GM23338 (cell line): ENCODE results near the gene TAOK2. TPM values are rescaled to one million over a fixed set of nuclear protein-coding genes. Genes with fewer than 3 reads are reported as not detected.
"Not testable (repeated sequence)": the region's sequence is repeated elsewhere in the genome, so short reads cannot be mapped to it uniquely, and the experiment has no call there.

Experiments
- ATAC-seq: fragments of 200-7000 bp; cut with Tn5 transposase; 3 replicates; pipeline ENCODE4 v1.9.1; 2020
- DNase-seq: peaks from one replicate; pipeline ENCODE4 v3.0.0-alpha.2; 2015; ENCODE audit warnings: low spot score
- H2AFZ ChIP-seq: fragments of 200-600 bp; sonication (generic); 2 replicates; pipeline ENCODE4 v1.8.0; 2016; ENCODE audit warnings: antibody characterized with exemption, mild to moderate bottlenecking, moderate library complexity
- H3F3A ChIP-seq: fragments of 200-600 bp; sonication (generic); replicated peaks from 2 replicates; pipeline ENCODE4 v1.8.0; 2017; ENCODE audit warnings: antibody characterized with exemption, mixed run types, low read depth
- H3K27ac ChIP-seq: fragments of 200-600 bp; sonication (generic); 2 replicates; pipeline ENCODE4 v1.6.1; 2016; ENCODE audit warnings: low read depth
- H3K27me3 ChIP-seq: fragments of 200-600 bp; sonication (generic); 2 replicates; pipeline ENCODE4 v1.8.0; 2016; ENCODE audit warnings: mild to moderate bottlenecking, mixed run types, moderate library complexity; ENCODE audit not compliant: insufficient read depth
- H3K36me3 ChIP-seq: fragments of 200-600 bp; sonication (generic); 2 replicates; pipeline ENCODE4 v1.8.0; 2016; ENCODE audit warnings: mild to moderate bottlenecking; ENCODE audit not compliant: insufficient read depth
- H3K4me1 ChIP-seq: fragments of 200-600 bp; sonication (generic); 2 replicates; pipeline ENCODE4 v1.8.0; 2016; ENCODE audit warnings: mild to moderate bottlenecking, moderate library complexity; ENCODE audit not compliant: insufficient read depth
- H3K4me2 ChIP-seq: fragments of 200-600 bp; sonication (generic); 2 replicates; pipeline ENCODE4 v1.7.1; 2017; ENCODE audit warnings: mixed run types
- H3K4me3 ChIP-seq: fragments of 200-600 bp; sonication (generic); 2 replicates; pipeline ENCODE4 v1.6.1; 2016; ENCODE audit warnings: mixed run types
- H3K79me2 ChIP-seq: fragments of 200-600 bp; sonication (generic); replicated peaks from 2 replicates; pipeline ENCODE4 v1.8.0; 2017; ENCODE audit warnings: mild to moderate bottlenecking; ENCODE audit not compliant: insufficient read depth
- H3K9me2 ChIP-seq: fragments of 200-600 bp; sonication (generic); 2 replicates; pipeline ENCODE4 v1.8.0; 2017; ENCODE audit not compliant: insufficient read depth
- H4K20me1 ChIP-seq: fragments of 200-600 bp; sonication (generic); replicated peaks from 2 replicates; pipeline ENCODE4 v1.8.0; 2017; ENCODE audit warnings: mild to moderate bottlenecking; ENCODE audit not compliant: insufficient read depth
- H3K27ac Mint-ChIP-seq: 2 replicates; pipeline ENCODE4 v1.8.0; 2020; ENCODE audit warnings: inconsistent platforms, mild to moderate bottlenecking, moderate library complexity, mixed read lengths
- H3K27me3 Mint-ChIP-seq: 3 replicates; pipeline ENCODE4 v1.8.0; 2022; ENCODE audit warnings: low read depth, mild to moderate bottlenecking, moderate library complexity, mixed read lengths, inconsistent platforms; ENCODE audit not compliant: insufficient read depth, poor library complexity
- H3K36me3 Mint-ChIP-seq: 3 replicates; pipeline ENCODE4 v1.8.0; 2021; ENCODE audit warnings: low read depth, mild to moderate bottlenecking, inconsistent platforms, moderate library complexity, mixed read lengths
- H3K4me1 Mint-ChIP-seq: 3 replicates; pipeline ENCODE4 v1.8.0; 2020; ENCODE audit warnings: mild to moderate bottlenecking, inconsistent platforms, mixed read lengths
- H3K4me3 Mint-ChIP-seq: 3 replicates; pipeline ENCODE4 v1.8.0; 2021; ENCODE audit warnings: moderate library complexity, mild to moderate bottlenecking, inconsistent platforms, mixed read lengths
- H3K9me3 Mint-ChIP-seq: 3 replicates; pipeline ENCODE4 v1.8.0; 2020; ENCODE audit warnings: moderate library complexity, mild to moderate bottlenecking, inconsistent platforms, mixed read lengths
- JUNB ChIP-seq: IDR thresholded peaks from one replicate; pipeline ENCODE4 v1.6.1; 2016; ENCODE audit warnings: antibody characterized with exemption; ENCODE audit not compliant: unreplicated experiment
- polyA plus RNA-seq: library from polyadenylated mRNA; unstranded; fragments of >200 nt; fragmentation: Nextera tagmentation; extraction: Ambion mirVana; gene quantifications from 2 replicates; pipeline ENCODE4 v1.2.1, GENCODE V29; 2016
- total RNA-seq: library from RNA; depleted of rRNA; stranded (reverse); fragments of >200 nt; shearing (Covaris generic); gene quantifications from 2 replicates; pipeline ENCODE4 v1.2.3, GENCODE V29; 2014; rRNA removed
- TF ChIP-seq, protein P1 (sequence below), 2 experiments: fragments of 200-600 bp in 1 of 2; sonication (generic) in 1 of 2; conservative IDR thresholded peaks; 2 replicates each; pipeline versions ENCODE4 v1.5.1 to v1.6.1; 2016 to 2017; ENCODE audit warnings: antibody characterized with exemption in 2 of 2, low read depth in 2 of 2, mild to moderate bottlenecking in 2 of 2, moderate library complexity in 1 of 2
- TF ChIP-seq, protein P2 (sequence below): IDR thresholded peaks from 2 replicates; pipeline ENCODE4 v1.6.1; 2016; ENCODE audit warnings: antibody characterized with exemption

TAOK2 gene
- total and polyA plus RNA-seq, 2 experiments from 2014 or later: 8.8 to 45.2 TPM

DNA sequence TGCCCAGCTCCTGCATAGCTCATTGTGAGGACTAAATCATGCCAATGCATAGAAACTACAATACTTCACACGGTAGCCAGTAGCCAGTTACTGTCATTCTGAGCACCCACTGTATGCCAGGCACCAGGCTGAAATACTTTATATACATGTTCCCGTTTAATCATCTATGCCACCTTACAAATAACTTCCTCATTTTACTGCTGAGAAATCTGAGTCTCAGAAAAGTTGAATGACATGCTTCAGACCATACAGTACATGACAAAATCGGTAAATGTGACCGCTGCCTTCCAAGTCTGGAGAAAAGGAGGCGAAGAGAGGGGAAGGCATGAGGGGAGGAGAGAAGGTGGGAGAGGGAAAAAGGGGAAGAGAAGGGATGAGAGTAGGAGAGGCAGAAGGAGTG, 66.6 kb downstream of the TAOK2 start:
- Mint-ChIP-seq H3K27me3 (peaks cover 10% of the 10 kb centered on the region), H3K4me3 (no peak overlapping the region), H3K9me3 (peaks cover 3% of the 10 kb centered on the region; the same call in 1 of the 3 replicates), H3K4me1 (no peaks in the 10 kb centered on the region), H3K36me3 (no peaks in the 10 kb centered on the region), H3K27ac (no peak overlapping the region)
- Histone ChIP-seq H3K4me1 (no peaks in the 10 kb centered on the region), H3K27me3 (peaks cover 7% of the 10 kb centered on the region; the same call in 1 of the 2 replicates), H2AFZ (no peak overlapping the region), H3K9me2 (no peaks in the 10 kb centered on the region), H3K4me2 (no peak overlapping the region), H3K36me3 (no peaks in the 10 kb centered on the region), H3K79me2 (no peaks in the 10 kb centered on the region), H4K20me1 (no peaks in the 10 kb centered on the region), H3K27ac (no peak overlapping the region), H3F3A (0 out of 2 replicates have a peak, but pooled peaks cover 3% of the 10 kb centered on the region), H3K4me3 (no peak overlapping the region)
- TF ChIP-seq JUNB: no peak
- TF ChIP-seq, protein P1, sequence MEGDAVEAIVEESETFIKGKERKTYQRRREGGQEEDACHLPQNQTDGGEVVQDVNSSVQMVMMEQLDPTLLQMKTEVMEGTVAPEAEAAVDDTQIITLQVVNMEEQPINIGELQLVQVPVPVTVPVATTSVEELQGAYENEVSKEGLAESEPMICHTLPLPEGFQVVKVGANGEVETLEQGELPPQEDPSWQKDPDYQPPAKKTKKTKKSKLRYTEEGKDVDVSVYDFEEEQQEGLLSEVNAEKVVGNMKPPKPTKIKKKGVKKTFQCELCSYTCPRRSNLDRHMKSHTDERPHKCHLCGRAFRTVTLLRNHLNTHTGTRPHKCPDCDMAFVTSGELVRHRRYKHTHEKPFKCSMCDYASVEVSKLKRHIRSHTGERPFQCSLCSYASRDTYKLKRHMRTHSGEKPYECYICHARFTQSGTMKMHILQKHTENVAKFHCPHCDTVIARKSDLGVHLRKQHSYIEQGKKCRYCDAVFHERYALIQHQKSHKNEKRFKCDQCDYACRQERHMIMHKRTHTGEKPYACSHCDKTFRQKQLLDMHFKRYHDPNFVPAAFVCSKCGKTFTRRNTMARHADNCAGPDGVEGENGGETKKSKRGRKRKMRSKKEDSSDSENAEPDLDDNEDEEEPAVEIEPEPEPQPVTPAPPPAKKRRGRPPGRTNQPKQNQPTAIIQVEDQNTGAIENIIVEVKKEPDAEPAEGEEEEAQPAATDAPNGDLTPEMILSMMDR (conservative IDR thresholded peaks at IDR 0.05; ENCODE audit: low read depth in 2 of 2): no peak
- TF ChIP-seq, protein P2, sequence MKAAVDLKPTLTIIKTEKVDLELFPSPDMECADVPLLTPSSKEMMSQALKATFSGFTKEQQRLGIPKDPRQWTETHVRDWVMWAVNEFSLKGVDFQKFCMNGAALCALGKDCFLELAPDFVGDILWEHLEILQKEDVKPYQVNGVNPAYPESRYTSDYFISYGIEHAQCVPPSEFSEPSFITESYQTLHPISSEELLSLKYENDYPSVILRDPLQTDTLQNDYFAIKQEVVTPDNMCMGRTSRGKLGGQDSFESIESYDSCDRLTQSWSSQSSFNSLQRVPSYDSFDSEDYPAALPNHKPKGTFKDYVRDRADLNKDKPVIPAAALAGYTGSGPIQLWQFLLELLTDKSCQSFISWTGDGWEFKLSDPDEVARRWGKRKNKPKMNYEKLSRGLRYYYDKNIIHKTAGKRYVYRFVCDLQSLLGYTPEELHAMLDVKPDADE: no peak
- ATAC-seq (no peak), DNase-seq (no peak)

DNA sequence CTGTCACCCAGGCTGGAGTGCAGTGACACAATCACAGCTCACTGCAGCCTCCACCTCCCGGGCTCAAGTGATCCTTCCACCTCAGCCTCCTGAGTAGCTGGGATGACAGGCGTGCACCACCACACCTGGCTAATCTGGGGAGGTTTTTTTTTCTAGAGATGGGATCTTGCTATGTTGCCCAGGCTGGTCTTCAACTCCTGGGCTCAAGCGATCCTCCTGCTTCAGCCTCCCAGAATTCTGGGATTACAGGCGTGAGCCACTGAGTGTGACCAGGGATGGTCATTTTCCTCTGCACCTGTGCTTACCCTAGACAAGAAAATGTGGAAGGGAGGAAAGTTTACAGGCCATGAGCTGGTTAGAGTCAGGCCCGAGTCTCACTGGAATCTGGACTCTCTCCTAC, 67.0 kb downstream of the TAOK2 start:
- H3K27me3 Mint-ChIP-seq, H3K36me3 ChIP-seq, H3F3A ChIP-seq, H3K4me3 ChIP-seq, H3K4me2 ChIP-seq, DNase-seq, H3K36me3 Mint-ChIP-seq, H3K27ac Mint-ChIP-seq, H2AFZ ChIP-seq, ATAC-seq, H3K4me3 Mint-ChIP-seq, H4K20me1 ChIP-seq, H3K27ac ChIP-seq, H3K9me3 Mint-ChIP-seq, H3K4me1 Mint-ChIP-seq, H3K27me3 ChIP-seq, H3K4me1 ChIP-seq, H3K9me2 ChIP-seq, H3K79me2 ChIP-seq: not testable (repeated sequence)

DNA sequence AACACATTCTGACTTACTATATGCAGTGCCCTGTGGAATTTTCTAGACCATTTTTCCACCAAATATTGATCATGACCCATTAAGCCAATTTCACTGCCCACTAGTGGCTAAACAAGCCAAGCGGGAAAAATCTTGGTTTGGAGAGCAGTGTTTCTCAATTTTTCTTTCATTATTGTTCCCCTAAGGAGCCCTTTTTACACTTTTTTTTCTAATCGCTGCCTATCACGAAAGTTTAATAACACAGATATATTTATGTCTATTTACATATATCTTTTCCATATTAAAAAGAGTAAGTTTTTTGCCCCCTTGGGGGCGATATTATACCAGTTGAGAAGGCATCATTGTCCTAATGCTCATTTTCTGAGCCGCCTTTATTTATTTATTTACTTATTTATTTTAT, 68.2 kb downstream of the TAOK2 start:
- no peaks in the 10 kb centered on the region; the same call in 2 of the 3 replicates for H3K9me3 Mint-ChIP-seq
- H3K27ac Mint-ChIP-seq: no peak overlapping the region
- H3K4me1 Mint-ChIP-seq: no peaks in the 10 kb centered on the region
- H3K27me3 Mint-ChIP-seq: peaks cover 8% of the 10 kb centered on the region
- no peaks in the 10 kb centered on the region for H3K36me3 Mint-ChIP-seq
- H3K4me3 Mint-ChIP-seq: no peak overlapping the region
- ATAC-seq (no peak), DNase-seq (peak; percentile 40)
- Histone ChIP-seq H3F3A (0 out of 2 replicates have a peak, but pooled peaks cover 3% of the 10 kb centered on the region), H3K4me1 (no peaks in the 10 kb centered on the region), H4K20me1 (no peaks in the 10 kb centered on the region), H2AFZ (no peak overlapping the region), H3K4me2 (no peak overlapping the region), H3K79me2 (no peaks in the 10 kb centered on the region), H3K4me3 (no peak overlapping the region), H3K27me3 (no peaks in the 10 kb centered on the region), H3K9me2 (no peaks in the 10 kb centered on the region), H3K27ac (no peak overlapping the region), H3K36me3 (no peaks in the 10 kb centered on the region)
- TF ChIP-seq, protein P1 (conservative IDR thresholded peaks at IDR 0.05; ENCODE audit: low read depth in 2 of 2): peak in 1 of 2 experiments; percentile 64
- no peak for TF ChIP-seq JUNB

Other genes with a start within 250 kb of the TAOK2 start
- gene C16orf54, start 227.9 kb upstream of the TAOK2 start, total RNA-seq: not detected in 2 replicates
- 2.0 and 3.2 TPM in 2 replicates for gene C16orf54, start 227.9 kb upstream of the TAOK2 start, polyA plus RNA-seq
- gene ZG16, start 195.6 kb upstream of the TAOK2 start, total RNA-seq: not detected in 2 replicates
- gene ZG16, start 195.6 kb upstream of the TAOK2 start, polyA plus RNA-seq: not detected in 2 replicates
- gene KIF22, start 183.1 kb upstream of the TAOK2 start, total RNA-seq: 179 and 192 TPM in 2 replicates
- 110 and 120 TPM in 2 replicates for gene KIF22, start 183.1 kb upstream of the TAOK2 start, polyA plus RNA-seq
- gene MAZ, start 167.3 kb upstream of the TAOK2 start, total RNA-seq: 181 and 270 TPM in 2 replicates
- gene MAZ, start 167.3 kb upstream of the TAOK2 start, polyA plus RNA-seq: 155 and 170 TPM in 2 replicates
- gene PRRT2, start 161.7 kb upstream of the TAOK2 start, total RNA-seq: 8.9 and 13.3 TPM in 2 replicates
- gene PRRT2, start 161.7 kb upstream of the TAOK2 start, polyA plus RNA-seq: 13.6 and 16.6 TPM in 2 replicates
- gene PAGR1, start 157.7 kb upstream of the TAOK2 start, total RNA-seq: 59.7 and 67.6 TPM in 2 replicates
- 76.7 and 78.7 TPM in 2 replicates for gene PAGR1, start 157.7 kb upstream of the TAOK2 start, polyA plus RNA-seq
- 2.6 and 3.7 TPM in 2 replicates for gene MVP, start 153.4 kb upstream of the TAOK2 start, total RNA-seq
- gene MVP, start 153.4 kb upstream of the TAOK2 start, polyA plus RNA-seq: 1.4 and 2.0 TPM in 2 replicates
- 60.0 and 78.1 TPM in 2 replicates for gene CDIPT, start 110.6 kb upstream of the TAOK2 start, total RNA-seq
- 35.7 and 36.2 TPM in 2 replicates for gene CDIPT, start 110.6 kb upstream of the TAOK2 start, polyA plus RNA-seq
- 55.8 and 71.9 TPM in 2 replicates for gene SEZ6L2, start 74.3 kb upstream of the TAOK2 start, total RNA-seq
- 17.8 and 18.0 TPM in 2 replicates for gene SEZ6L2, start 74.3 kb upstream of the TAOK2 start, polyA plus RNA-seq
- gene ASPHD1, start 73.4 kb upstream of the TAOK2 start, total RNA-seq: 11.3 and 20.6 TPM in 2 replicates
- gene ASPHD1, start 73.4 kb upstream of the TAOK2 start, polyA plus RNA-seq: 12.4 and 15.5 TPM in 2 replicates
- 8.9 and 12.2 TPM in 2 replicates for gene KCTD13, start 47.6 kb upstream of the TAOK2 start, total RNA-seq
- gene KCTD13, start 47.6 kb upstream of the TAOK2 start, polyA plus RNA-seq: 8.7 and 10.1 TPM in 2 replicates
- gene TMEM219, start 11.8 kb upstream of the TAOK2 start, total RNA-seq: 39.2 and 50.0 TPM in 2 replicates
- gene TMEM219, start 11.8 kb upstream of the TAOK2 start, polyA plus RNA-seq: 81.5 and 82.3 TPM in 2 replicates
- 10.4 and 13.4 TPM in 2 replicates for gene HIRIP3, start 21.7 kb downstream of the TAOK2 start, total RNA-seq
- 18.5 and 19.1 TPM in 2 replicates for gene HIRIP3, start 21.7 kb downstream of the TAOK2 start, polyA plus RNA-seq
- 71.0 and 92.8 TPM in 2 replicates for gene INO80E, start 22.4 kb downstream of the TAOK2 start, total RNA-seq
- 66.0 and 66.2 TPM in 2 replicates for gene INO80E, start 22.4 kb downstream of the TAOK2 start, polyA plus RNA-seq
- 7.5 and 10.0 TPM in 2 replicates for gene DOC2A, start 37.2 kb downstream of the TAOK2 start, total RNA-seq
- 9.8 and 10.4 TPM in 2 replicates for gene DOC2A, start 37.2 kb downstream of the TAOK2 start, polyA plus RNA-seq
- gene C16orf92, start 49.3 kb downstream of the TAOK2 start, total RNA-seq: not detected in 2 replicates
- 0.34 and 0.56 TPM in 2 replicates for gene C16orf92, start 49.3 kb downstream of the TAOK2 start, polyA plus RNA-seq
- 28.2 and 37.4 TPM in 2 replicates for gene TLCD3B, start 57.4 kb downstream of the TAOK2 start, total RNA-seq
- gene TLCD3B, start 57.4 kb downstream of the TAOK2 start, polyA plus RNA-seq: 14.2 and 16.3 TPM in 2 replicates
- gene ALDOA, start 91.9 kb downstream of the TAOK2 start, total RNA-seq: 1,113 and 1,306 TPM in 2 replicates
- gene ALDOA, start 91.9 kb downstream of the TAOK2 start, polyA plus RNA-seq: 1,054 and 1,067 TPM in 2 replicates
- 108 and 120 TPM in 2 replicates for gene PPP4C, start 102.1 kb downstream of the TAOK2 start, total RNA-seq
- gene PPP4C, start 102.1 kb downstream of the TAOK2 start, polyA plus RNA-seq: 169 and 170 TPM in 2 replicates
- gene TBX6, start 118.1 kb downstream of the TAOK2 start, total RNA-seq: 1.1 and 2.3 TPM in 2 replicates
- gene TBX6, start 118.1 kb downstream of the TAOK2 start, polyA plus RNA-seq: 1.9 and 2.4 TPM in 2 replicates
- 21.8 and 27.8 TPM in 2 replicates for gene YPEL3, start 122.3 kb downstream of the TAOK2 start, total RNA-seq
- gene YPEL3, start 122.3 kb downstream of the TAOK2 start, polyA plus RNA-seq: 81.7 and 86.1 TPM in 2 replicates
- gene GDPD3, start 139.7 kb downstream of the TAOK2 start, total RNA-seq: 0.94 TPM in 1 of 2 replicates, not detected in the other
- 1.1 and 1.4 TPM in 2 replicates for gene GDPD3, start 139.7 kb downstream of the TAOK2 start, polyA plus RNA-seq
- 14.5 and 22.4 TPM in 2 replicates for gene MAPK3, start 149.4 kb downstream of the TAOK2 start, total RNA-seq
- gene MAPK3, start 149.4 kb downstream of the TAOK2 start, polyA plus RNA-seq: 17.9 and 19.7 TPM in 2 replicates
- gene CORO1A, start 209.7 kb downstream of the TAOK2 start, total RNA-seq: 17.9 and 23.5 TPM in 2 replicates
- gene CORO1A, start 209.7 kb downstream of the TAOK2 start, polyA plus RNA-seq: 10.2 and 13.8 TPM in 2 replicates
- gene BOLA2B, start 219.8 kb downstream of the TAOK2 start, total RNA-seq: 335 and 350 TPM in 2 replicates
- gene BOLA2B, start 219.8 kb downstream of the TAOK2 start, polyA plus RNA-seq: 659 and 682 TPM in 2 replicates
- 27.3 and 29.5 TPM in 2 replicates for gene SLX1A, start 220.0 kb downstream of the TAOK2 start, total RNA-seq
- gene SLX1A, start 220.0 kb downstream of the TAOK2 start, polyA plus RNA-seq: 97.5 and 112 TPM in 2 replicates
- gene SULT1A3, start 225.4 kb downstream of the TAOK2 start, total RNA-seq: 2.8 and 11.2 TPM in 2 replicates
- gene SULT1A3, start 225.4 kb downstream of the TAOK2 start, polyA plus RNA-seq: 17.4 and 19.5 TPM in 2 replicates